ENCODE measurements around the gene LRRK2.

DNA sequence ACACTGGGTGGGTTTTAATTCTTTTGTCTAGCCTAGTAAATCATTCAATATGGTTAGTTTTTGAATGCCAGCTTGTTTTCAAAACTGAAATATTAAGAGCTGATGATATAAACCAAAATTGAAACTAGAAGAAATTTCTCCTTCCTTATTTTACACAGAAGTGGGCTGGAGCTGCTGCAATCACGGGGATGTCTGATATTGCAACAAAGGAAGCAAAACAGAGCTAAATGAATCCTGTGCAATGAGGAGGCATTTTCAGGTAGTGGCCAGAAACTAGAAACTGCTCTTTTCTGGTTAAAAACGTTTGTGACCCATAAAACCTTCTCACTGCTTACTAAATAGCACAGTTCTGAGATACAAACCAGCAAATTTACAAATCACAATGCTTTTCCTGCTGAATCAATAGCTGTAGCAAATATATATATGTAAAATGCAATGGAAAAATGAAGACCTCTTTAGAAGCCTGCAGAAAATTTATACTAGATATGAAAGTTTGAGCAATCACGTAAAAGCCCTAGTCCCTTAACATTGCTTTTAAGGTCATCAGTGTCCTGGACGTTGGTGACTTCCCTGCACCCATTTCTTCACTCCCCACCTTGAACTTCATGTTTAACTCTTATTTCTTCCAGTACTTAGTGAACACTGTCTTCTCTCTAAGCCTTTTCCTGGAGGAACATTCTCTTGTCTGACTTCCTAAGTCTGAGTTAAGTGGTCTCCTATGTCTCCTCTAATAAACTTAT lies 15.9 kb upstream of the LRRK2 start:
- TF ChIP-seq, protein P1, sequence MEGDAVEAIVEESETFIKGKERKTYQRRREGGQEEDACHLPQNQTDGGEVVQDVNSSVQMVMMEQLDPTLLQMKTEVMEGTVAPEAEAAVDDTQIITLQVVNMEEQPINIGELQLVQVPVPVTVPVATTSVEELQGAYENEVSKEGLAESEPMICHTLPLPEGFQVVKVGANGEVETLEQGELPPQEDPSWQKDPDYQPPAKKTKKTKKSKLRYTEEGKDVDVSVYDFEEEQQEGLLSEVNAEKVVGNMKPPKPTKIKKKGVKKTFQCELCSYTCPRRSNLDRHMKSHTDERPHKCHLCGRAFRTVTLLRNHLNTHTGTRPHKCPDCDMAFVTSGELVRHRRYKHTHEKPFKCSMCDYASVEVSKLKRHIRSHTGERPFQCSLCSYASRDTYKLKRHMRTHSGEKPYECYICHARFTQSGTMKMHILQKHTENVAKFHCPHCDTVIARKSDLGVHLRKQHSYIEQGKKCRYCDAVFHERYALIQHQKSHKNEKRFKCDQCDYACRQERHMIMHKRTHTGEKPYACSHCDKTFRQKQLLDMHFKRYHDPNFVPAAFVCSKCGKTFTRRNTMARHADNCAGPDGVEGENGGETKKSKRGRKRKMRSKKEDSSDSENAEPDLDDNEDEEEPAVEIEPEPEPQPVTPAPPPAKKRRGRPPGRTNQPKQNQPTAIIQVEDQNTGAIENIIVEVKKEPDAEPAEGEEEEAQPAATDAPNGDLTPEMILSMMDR (IDR thresholded peaks at IDR 0.05; ENCODE audit: control extremely low read depth in 1 of 3, insufficient read depth in 1 of 3, low read depth in 1 of 3, low read length in 3 of 3) = no peak
- TF ChIP-seq CHD2 (IDR thresholded peaks at IDR 0.05; ENCODE audit: low read length) = no peak
- no peak for TF ChIP-seq MAFK (IDR thresholded peaks at IDR 0.05; ENCODE audit: low read depth, low read length)
- no peak for TF ChIP-seq POLR2A (IDR thresholded peaks at IDR 0.05; ENCODE audit: control extremely low read depth in 1 of 2, low read depth in 2 of 2, low read length in 2 of 2)
- TF ChIP-seq RAD21 (IDR thresholded peaks at IDR 0.05 in 1 of 2, conservative IDR thresholded peaks at IDR 0.05 in 1 of 2; ENCODE audit: low read depth in 2 of 2, low read length in 2 of 2) = no peak
